Activated naive CD4-positive, alpha-beta T cell treated with anti-CD3 and anti-CD28 coated beads, Interleukin-2, amount 50 U/mL, for 72 hours (primary cell): Measurements from ENCODE around the gene LGALS3BP. TPM values are rescaled to one million over a fixed set of nuclear protein-coding genes. Genes with fewer than 3 reads are reported as not detected.

Experiments
- ATAC-seq, 2 donors: fragments of 150-1000 bp; cut with Tn5 transposase; 2 replicates each; pipeline ENCODE4 v1.10.0; 2021; ENCODE audit warnings: mild to moderate bottlenecking in 2 of 2, moderate library complexity in 2 of 2
- DNase-seq, 2 donors: peaks; one replicate each; pipeline ENCODE4 v3.0.0; 2021 to 2022; ENCODE audit warnings: low spot score in 2 of 2
- H3K27ac Mint-ChIP-seq, 2 donors: one replicate each; pipeline ENCODE4 v1.8.0; 2022; ENCODE audit warnings: mild to moderate bottlenecking in 2 of 2, mixed read lengths in 2 of 2
- H3K36me3 Mint-ChIP-seq, 2 donors: one replicate each; pipeline ENCODE4 v1.8.0; 2022; ENCODE audit warnings: mixed read lengths in 2 of 2
- H3K9me3 Mint-ChIP-seq, 2 donors: one replicate each; pipeline ENCODE4 v1.8.0; 2022; ENCODE audit warnings: mixed read lengths in 2 of 2
- total RNA-seq, 2 donors: library from RNA; stranded (reverse); gene quantifications; one replicate each; pipeline ENCODE4 v1.2.3, GENCODE V29; 2022

Gene LGALS3BP
- total RNA-seq, 2 donors from 2014 or later: 71.3 to 95.6 TPM

- no peaks in the 10 kb centered on the region for H3K36me3 Mint-ChIP-seq
These were observed 53.8 kb downstream of the LGALS3BP start for GRCh38 chr17:78925662-78926555.

GRCh38 chr17:78925234-78925633 is 54.5 kb downstream of the LGALS3BP start, which contains the start of gene TIMP2:
Gene TIMP2, minus strand, starts transcription at chr17:78925387. Its CDS starts 299 bp downstream, at chr17:78925088.
- ATAC-seq: peak; percentile 71 to 87
- peak in 1 of 2 donors; percentile 71 for DNase-seq
- Mint-ChIP-seq H3K27ac (no peak within 1 kb of the TSS), H3K9me3 (no peaks in the 10 kb centered on the region), H3K36me3 (no peaks in the 10 kb centered on the region)

More at GRCh38 chr17:78925662-78926555, 53.8 kb downstream of the LGALS3BP start:
- DNase-seq: no peak
- no peak for ATAC-seq
- no peaks in the 10 kb centered on the region for H3K9me3 Mint-ChIP-seq
- no peak overlapping the region for H3K27ac Mint-ChIP-seq

DNA sequence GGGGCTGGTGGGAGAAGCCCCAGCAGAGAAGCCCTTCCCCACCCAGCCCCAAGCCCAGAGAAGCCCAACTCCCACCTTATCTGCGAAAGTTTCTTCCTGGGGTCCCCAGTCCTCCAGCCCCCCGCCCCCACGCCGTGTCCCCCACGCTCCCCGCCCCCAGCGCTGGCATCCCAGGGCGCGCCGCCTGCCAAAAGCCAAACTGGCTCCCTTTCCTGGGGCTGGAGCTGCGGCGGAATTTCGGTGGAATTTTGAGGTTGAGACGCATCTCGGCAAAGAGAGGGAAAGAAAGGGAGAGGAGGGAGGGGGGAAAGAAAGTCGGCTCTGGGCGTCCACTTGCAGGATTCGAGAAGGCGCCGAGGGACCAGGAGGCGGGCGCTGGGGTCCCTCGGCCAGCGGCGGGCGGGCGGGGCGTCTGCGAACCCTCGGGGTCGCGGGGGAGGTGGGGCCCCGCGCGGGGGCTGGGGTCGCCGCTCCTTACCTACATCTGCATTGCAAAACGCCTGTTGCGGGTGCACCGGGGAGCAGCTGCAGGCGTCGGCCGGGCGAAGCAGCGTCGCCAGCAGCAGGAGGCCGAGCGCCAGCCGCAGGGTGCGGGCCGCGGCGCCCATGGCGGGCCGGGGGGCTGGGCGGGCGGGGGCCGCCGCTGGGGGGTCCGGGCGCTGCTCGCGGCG is 55.1 kb downstream of the LGALS3BP start:
- ATAC-seq (peak; percentile 14 to 22), DNase-seq (no peak)
- H3K9me3 Mint-ChIP-seq: no peaks in the 10 kb centered on the region
- H3K36me3 Mint-ChIP-seq: no peaks in the 10 kb centered on the region
- no peak overlapping the region for H3K27ac Mint-ChIP-seq

- peak in 1 of 2 donors; percentile 55 for DNase-seq
- Mint-ChIP-seq H3K36me3 (no peaks in the 10 kb centered on the region), H3K9me3 (no peaks in the 10 kb centered on the region), H3K27ac (no peak overlapping the region)
- ATAC-seq: peak; percentile 60 to 74
These were observed 55.9 kb downstream of the LGALS3BP start for GRCh38 chr17:78923660-78924453.

GRCh38 chr17:78922816-78923498 is 56.8 kb downstream of the LGALS3BP start:
- ATAC-seq: no peak
- peak overlapping the region in 1 of 2 donors; percentile 36 for H3K27ac Mint-ChIP-seq
- no peak for DNase-seq
- no peaks in the 10 kb centered on the region for H3K9me3 Mint-ChIP-seq
- H3K36me3 Mint-ChIP-seq: no peaks in the 10 kb centered on the region

- Mint-ChIP-seq H3K36me3 (no peaks in the 10 kb centered on the region), H3K9me3 (no peaks in the 10 kb centered on the region), H3K27ac (no peak overlapping the region)
- DNase-seq: no peak
- no peak for ATAC-seq
These were observed 58.2 kb downstream of the LGALS3BP start for GRCh38 chr17:78921437-78921971.

Other genes with a start within 250 kb of the LGALS3BP start
- gene CYTH1, start 197.7 kb downstream of the LGALS3BP start, total RNA-seq: 100 to 1,000 TPM in 1 of 2 donors, 10 to 100 TPM in 1; 82.6 to 148 TPM
- 10 to 100 TPM; 82.2 to 88.1 TPM for gene USP36, start 139.1 kb downstream of the LGALS3BP start, total RNA-seq
- under 1 TPM in 1 of 2 donors, not detected in 1; 0.61 TPM for gene CEP295NL, start 76.7 kb downstream of the LGALS3BP start, total RNA-seq
- 1 to 10 TPM; 1.1 TPM for gene TIMP2, start 54.5 kb downstream of the LGALS3BP start, total RNA-seq
- 10 to 100 TPM; 54.7 to 57.0 TPM for gene CANT1, start 29.8 kb upstream of the LGALS3BP start, total RNA-seq
- gene C1QTNF1, start 44.2 kb upstream of the LGALS3BP start, total RNA-seq: not detected
- 10 to 100 TPM; 31.5 to 40.5 TPM for gene ENGASE, start 94.9 kb upstream of the LGALS3BP start, total RNA-seq